Osteocyte (in vitro differentiated cells): ENCODE measurements around the gene TNFSF10. TPM values are rescaled to one million over a fixed set of nuclear protein-coding genes. Genes with fewer than 3 reads are reported as not detected.

Source experiments
- DNase-seq: peaks from one replicate; pipeline ENCODE4 v3.0.0; 2021; ENCODE audit warnings: mixed read lengths; ENCODE audit not compliant: unreplicated experiment; ENCODE audit errors: extremely low spot score
- H3K27ac Mint-ChIP-seq: one replicate; pipeline ENCODE4 v1.8.0; 2021; ENCODE audit warnings: mild to moderate bottlenecking, mixed read lengths; ENCODE audit not compliant: unreplicated experiment
- H3K27me3 Mint-ChIP-seq: one replicate; pipeline ENCODE4 v1.8.0; 2021; ENCODE audit warnings: mixed read lengths; ENCODE audit not compliant: unreplicated experiment
- H3K36me3 Mint-ChIP-seq: one replicate; pipeline ENCODE4 v1.8.0; 2021; ENCODE audit warnings: mixed read lengths; ENCODE audit not compliant: unreplicated experiment
- H3K4me1 Mint-ChIP-seq: one replicate; pipeline ENCODE4 v1.8.0; 2021; ENCODE audit warnings: mixed read lengths; ENCODE audit not compliant: unreplicated experiment
- H3K4me3 Mint-ChIP-seq: one replicate; pipeline ENCODE4 v1.8.0; 2021; ENCODE audit warnings: mild to moderate bottlenecking, moderate library complexity, mixed read lengths; ENCODE audit not compliant: unreplicated experiment
- H3K9me3 Mint-ChIP-seq: one replicate; pipeline ENCODE4 v1.8.0; 2021; ENCODE audit warnings: mixed read lengths; ENCODE audit not compliant: unreplicated experiment
- total RNA-seq: library from RNA; stranded (reverse); gene quantifications from 2 replicates; pipeline ENCODE4 v1.2.1, GENCODE V29; 2021
- TF ChIP-seq, protein P1 (sequence below): fragments of 200-600 bp; sonication (generic); IDR thresholded peaks from 2 replicates; pipeline ENCODE4 v1.5.0; 2021; ENCODE audit warnings: antibody characterized with exemption, mild to moderate bottlenecking, moderate library complexity

Gene TNFSF10
- total RNA-seq, 1 donor from 2014 or later = not detected

DNA sequence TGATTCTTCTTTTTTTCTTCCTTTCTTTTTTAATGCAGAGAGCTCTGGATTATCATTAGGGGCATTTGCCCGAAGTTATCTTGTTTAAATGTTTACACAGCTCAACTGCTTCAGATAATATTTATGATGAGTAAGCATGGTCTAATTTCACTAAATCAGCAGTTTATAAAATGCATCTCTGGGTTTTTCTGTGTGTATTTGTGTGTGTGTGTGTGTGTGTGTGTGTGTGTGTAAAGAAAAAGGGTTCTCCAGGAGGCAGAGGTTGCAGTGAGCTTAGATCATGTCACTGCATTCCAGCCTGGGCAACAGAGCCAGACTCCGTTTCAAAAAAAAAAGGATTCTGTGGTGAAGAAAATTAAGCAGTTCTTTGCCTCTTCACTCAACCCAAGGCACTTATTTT, 25.9 kb upstream of the TNFSF10 start:
- Mint-ChIP-seq H3K9me3 (no peaks in the 10 kb centered on the region), H3K4me1 (no peaks in the 10 kb centered on the region), H3K36me3 (no peaks in the 10 kb centered on the region), H3K27ac (no peak overlapping the region), H3K27me3 (peaks cover 7% of the 10 kb centered on the region), H3K4me3 (no peak overlapping the region)
- DNase-seq = no peak
- TF ChIP-seq, protein P1, sequence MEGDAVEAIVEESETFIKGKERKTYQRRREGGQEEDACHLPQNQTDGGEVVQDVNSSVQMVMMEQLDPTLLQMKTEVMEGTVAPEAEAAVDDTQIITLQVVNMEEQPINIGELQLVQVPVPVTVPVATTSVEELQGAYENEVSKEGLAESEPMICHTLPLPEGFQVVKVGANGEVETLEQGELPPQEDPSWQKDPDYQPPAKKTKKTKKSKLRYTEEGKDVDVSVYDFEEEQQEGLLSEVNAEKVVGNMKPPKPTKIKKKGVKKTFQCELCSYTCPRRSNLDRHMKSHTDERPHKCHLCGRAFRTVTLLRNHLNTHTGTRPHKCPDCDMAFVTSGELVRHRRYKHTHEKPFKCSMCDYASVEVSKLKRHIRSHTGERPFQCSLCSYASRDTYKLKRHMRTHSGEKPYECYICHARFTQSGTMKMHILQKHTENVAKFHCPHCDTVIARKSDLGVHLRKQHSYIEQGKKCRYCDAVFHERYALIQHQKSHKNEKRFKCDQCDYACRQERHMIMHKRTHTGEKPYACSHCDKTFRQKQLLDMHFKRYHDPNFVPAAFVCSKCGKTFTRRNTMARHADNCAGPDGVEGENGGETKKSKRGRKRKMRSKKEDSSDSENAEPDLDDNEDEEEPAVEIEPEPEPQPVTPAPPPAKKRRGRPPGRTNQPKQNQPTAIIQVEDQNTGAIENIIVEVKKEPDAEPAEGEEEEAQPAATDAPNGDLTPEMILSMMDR = no peak

DNA sequence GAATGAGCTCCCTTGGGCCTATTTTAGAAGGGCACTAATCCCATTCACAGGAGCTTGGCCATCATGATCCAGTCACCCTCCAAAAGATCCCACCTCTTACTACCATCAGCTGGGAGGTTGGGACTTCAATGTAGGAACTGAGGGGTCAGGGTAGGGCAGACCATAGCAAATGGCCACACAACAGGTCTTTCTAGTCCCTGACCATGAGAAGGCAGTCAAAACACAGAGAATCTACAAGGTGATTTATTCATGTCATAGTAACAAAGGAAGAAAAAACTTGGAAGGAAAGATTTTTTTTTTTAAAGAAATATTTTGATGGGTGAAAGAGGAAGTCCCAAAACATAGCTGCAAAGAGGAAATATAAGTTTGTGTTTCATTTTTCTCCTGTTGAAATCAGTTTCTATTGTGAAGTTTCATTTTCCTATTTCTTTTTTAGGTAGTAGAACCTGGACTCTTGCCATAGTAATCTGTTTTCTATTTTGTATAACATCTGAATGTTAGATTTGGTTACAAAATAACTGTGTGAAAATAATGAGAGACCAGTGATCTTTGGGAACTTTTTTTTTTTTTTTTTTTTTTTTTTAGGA, 23.5 kb upstream of the TNFSF10 start:
- Mint-ChIP-seq H3K27ac (no peak overlapping the region), H3K4me1 (no peaks in the 10 kb centered on the region), H3K9me3 (no peaks in the 10 kb centered on the region), H3K27me3 (peaks cover 4% of the 10 kb centered on the region), H3K36me3 (no peaks in the 10 kb centered on the region), H3K4me3 (no peak overlapping the region)
- DNase-seq = no peak
- TF ChIP-seq, protein P1 = no peak

DNA sequence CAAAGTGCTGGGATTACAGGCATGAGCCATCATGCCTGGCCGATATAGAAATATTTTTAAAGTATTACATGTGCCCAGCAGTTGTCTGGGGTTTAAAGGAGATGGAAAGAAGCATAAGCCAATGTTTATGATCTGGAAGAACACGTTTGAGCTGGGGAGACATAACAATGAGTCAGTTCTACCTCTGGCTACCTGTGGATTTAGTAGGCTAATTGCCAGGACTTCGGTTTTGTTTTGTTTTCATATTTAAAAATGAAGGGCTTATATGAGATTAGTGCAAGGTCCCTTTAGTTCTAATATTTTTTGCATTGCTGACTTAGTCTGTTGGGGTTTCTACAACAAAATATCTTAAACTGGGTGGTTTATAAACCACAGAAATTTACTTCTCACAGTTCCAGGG, 22.9 kb upstream of the TNFSF10 start:
- no peak overlapping the region for H3K27ac Mint-ChIP-seq
- TF ChIP-seq, protein P1 = no peak
- H3K36me3 Mint-ChIP-seq = no peaks in the 10 kb centered on the region
- peaks cover 4% of the 10 kb centered on the region for H3K27me3 Mint-ChIP-seq
- H3K4me3 Mint-ChIP-seq = no peak overlapping the region
- no peaks in the 10 kb centered on the region for H3K9me3 Mint-ChIP-seq
- H3K4me1 Mint-ChIP-seq = no peaks in the 10 kb centered on the region
- no peak for DNase-seq

DNA sequence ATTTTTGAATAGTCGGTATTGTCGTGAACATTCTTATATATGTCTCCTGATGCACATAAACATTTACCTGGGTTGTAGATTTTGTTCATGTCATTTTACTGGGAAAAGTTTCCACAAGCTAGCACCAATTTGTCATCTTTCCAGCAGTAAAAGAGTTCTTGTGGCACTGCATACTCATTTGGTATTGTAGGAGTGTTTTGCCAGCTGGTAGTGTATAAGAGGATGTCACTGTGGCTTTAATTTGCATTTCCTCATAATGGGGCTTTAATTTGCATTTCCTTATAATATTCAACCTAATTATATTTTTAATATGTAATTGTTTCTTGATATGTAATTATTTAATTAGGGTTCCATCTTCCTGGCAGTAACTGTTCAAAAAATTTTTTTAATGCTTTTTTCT, 21.2 kb upstream of the TNFSF10 start:
- Mint-ChIP-seq H3K27me3 (peaks cover 4% of the 10 kb centered on the region), H3K27ac (no peak overlapping the region), H3K36me3 (no peaks in the 10 kb centered on the region), H3K9me3 (no peaks in the 10 kb centered on the region), H3K4me3 (no peak overlapping the region), H3K4me1 (peaks cover 3% of the 10 kb centered on the region)
- DNase-seq = no peak
- TF ChIP-seq, protein P1 = no peak

DNA sequence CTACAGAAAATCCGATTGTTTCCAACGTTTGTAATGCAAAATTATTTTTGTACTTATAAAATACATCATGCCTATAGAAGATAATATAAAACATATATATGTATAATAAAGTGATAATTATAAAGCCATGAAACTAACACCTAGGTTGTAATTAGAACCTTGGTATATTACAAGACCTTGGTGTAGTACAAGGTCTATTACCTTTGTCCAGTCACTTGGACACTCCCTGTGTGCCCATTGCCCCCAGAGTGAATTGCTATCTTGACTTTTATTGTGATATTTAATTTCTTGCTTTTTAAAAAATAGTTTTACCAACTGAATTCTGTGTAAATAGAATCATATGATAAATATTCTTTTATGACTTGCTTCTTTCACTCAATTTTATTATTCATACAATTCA, 20.7 kb upstream of the TNFSF10 start:
- peaks cover 4% of the 10 kb centered on the region for H3K27me3 Mint-ChIP-seq
- H3K4me1 Mint-ChIP-seq = peaks cover 3% of the 10 kb centered on the region
- no peaks in the 10 kb centered on the region for H3K9me3 Mint-ChIP-seq
- no peaks in the 10 kb centered on the region for H3K36me3 Mint-ChIP-seq
- TF ChIP-seq, protein P1 = no peak
- DNase-seq = no peak
- no peak overlapping the region for H3K4me3 Mint-ChIP-seq
- H3K27ac Mint-ChIP-seq = no peak overlapping the region
